Stimulated activated naive B cell treated with anti-CD40 and anti-IgM and Interleukin-4, amounts not matched to agents 10 μg/mL and 1 μg/mL and 100 μg/mL, for 72 hours (primary cell): Measurements from ENCODE around the gene KIFC3.
"Not testable (repeated sequence)": the region's sequence is repeated elsewhere in the genome, so short reads cannot be mapped to it uniquely, and the experiment has no call there.

Experiments
- ATAC-seq, 2 donors: fragments of 150-1000 bp; cut with Tn5 transposase; replicated peaks; 2 replicates each; pipeline ENCODE4 v1.10.0; 2021; ENCODE audit warnings: moderate library complexity in 1 of 2
- DNase-seq: peaks from one replicate; pipeline ENCODE4 v3.0.0; 2021
- H3K27ac Mint-ChIP-seq: one replicate; pipeline ENCODE4 v1.8.0; 2022; ENCODE audit warnings: mild to moderate bottlenecking, mixed read lengths
- H3K27me3 Mint-ChIP-seq, 2 donors: one replicate each; pipeline ENCODE4 v1.8.0; 2022; ENCODE audit warnings: mixed read lengths in 2 of 2
- H3K36me3 Mint-ChIP-seq, 2 donors: one replicate each; pipeline ENCODE4 v1.8.0; 2022; ENCODE audit warnings: mixed read lengths in 2 of 2, mild to moderate bottlenecking in 1 of 2
- H3K4me1 Mint-ChIP-seq, 2 donors: one replicate each; pipeline ENCODE4 v1.8.0; 2022; ENCODE audit warnings: mixed read lengths in 2 of 2, mild to moderate bottlenecking in 1 of 2
- H3K4me3 Mint-ChIP-seq, 2 donors: one replicate each; pipeline ENCODE4 v1.8.0; 2022; ENCODE audit warnings: mild to moderate bottlenecking in 2 of 2, mixed read lengths in 2 of 2, moderate library complexity in 1 of 2
- H3K9me3 Mint-ChIP-seq, 2 donors: one replicate each; pipeline ENCODE4 v1.8.0; 2022; ENCODE audit warnings: mixed read lengths in 2 of 2, mild to moderate bottlenecking in 1 of 2

KIFC3 gene

DNA sequence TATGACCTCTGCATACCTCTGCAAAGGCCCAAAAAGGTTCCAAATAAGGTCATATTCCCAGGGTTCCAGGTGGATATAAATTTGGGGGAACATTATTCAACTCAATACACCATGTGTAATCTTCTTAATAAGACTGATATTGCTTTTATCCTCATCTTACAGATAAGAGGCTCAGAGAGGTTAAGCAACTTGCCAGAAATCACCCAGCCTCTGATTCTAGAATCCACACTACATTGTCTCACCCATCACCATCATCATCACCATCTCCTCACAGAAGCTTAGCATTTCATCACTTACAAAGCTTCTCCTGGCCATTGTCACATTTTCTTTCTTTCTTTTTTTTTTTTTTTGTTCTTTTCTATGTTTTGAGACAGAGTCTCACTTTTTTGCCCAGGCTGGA lies 15.4 kb upstream of the KIFC3 start:
- Mint-ChIP-seq H3K27me3 (peaks cover 22 to 38% of the 10 kb centered on the region in 2 donors), H3K4me1 (no peaks in the 10 kb centered on the region), H3K4me3 (no peak overlapping the region), H3K36me3 (no peaks in the 10 kb centered on the region), H3K27ac (no peak overlapping the region), H3K9me3 (no peaks in the 10 kb centered on the region)
- ATAC-seq (no peak), DNase-seq (no peak)

DNA sequence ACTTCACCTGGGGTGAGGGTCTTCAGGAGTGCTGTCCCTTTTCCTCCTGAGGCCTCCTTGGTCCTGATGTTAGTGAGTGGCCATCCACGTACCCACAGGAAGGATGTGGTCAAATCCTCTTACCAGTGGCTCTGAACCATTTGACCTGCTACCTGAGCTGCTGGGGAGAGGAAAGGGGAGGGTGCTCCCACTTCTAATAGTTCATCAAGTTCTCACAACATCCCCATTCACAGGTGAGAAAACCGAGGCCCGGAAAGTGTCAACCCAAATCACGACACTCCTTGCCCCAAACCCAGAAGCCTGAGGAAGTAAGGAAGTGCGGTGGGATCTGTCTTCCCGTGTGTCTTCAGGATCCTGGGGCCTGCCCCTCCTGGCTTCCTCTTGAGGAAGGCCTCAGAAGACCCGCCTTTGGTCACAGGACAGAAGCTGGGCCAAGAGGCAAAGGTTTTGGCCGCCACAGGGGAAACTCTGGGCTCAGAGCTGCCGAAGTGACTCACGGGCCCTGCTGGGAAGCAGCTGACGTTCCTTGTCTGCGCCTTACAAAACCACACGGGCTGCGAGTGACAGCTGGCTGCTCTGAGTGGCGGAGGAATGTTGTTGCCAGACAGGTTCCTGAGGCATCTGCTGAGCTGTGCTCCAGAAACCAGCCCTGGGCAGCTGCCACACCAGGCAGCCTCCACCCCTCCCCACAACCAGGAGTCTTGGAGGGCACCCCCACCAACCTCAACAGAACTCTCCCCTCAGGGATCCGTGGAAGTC lies 13.9 kb upstream of the KIFC3 start:
- ATAC-seq (peak; percentile 65 to 80), DNase-seq (no peak)
- Mint-ChIP-seq H3K36me3 (no peaks in the 10 kb centered on the region), H3K4me1 (no peaks in the 10 kb centered on the region), H3K4me3 (no peak overlapping the region), H3K9me3 (no peaks in the 10 kb centered on the region), H3K27me3 (peaks cover 25 to 38% of the 10 kb centered on the region in 2 donors), H3K27ac (no peak overlapping the region)

DNA sequence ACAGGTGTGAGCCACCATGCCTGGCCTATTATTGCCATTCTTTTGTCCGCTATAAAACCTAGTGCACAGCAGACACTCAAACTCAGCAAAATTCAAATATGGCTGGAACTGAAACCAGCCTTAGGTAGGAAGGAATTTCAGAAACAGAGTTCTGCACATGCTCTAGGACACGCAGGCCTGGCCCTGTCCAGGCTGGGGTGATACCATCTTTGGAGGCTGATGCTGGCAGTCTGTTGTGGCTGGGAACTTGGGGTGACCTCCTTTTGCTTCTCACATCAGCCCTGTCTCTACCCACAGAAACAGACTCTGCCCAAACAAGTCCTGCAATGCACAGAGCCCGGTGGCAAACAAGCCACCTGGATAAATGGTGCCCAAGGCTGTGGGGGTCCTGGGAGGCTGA lies 12.6 kb upstream of the KIFC3 start:
- no peak overlapping the region for H3K4me3 Mint-ChIP-seq
- no peak for DNase-seq
- no peaks in the 10 kb centered on the region for H3K36me3 Mint-ChIP-seq
- H3K27ac Mint-ChIP-seq: no peak overlapping the region
- ATAC-seq: no peak
- peaks cover 8% of the 10 kb centered on the region in 2 donors for H3K4me1 Mint-ChIP-seq
- no peaks in the 10 kb centered on the region for H3K9me3 Mint-ChIP-seq
- H3K27me3 Mint-ChIP-seq: peaks cover 32 to 40% of the 10 kb centered on the region in 2 donors

DNA sequence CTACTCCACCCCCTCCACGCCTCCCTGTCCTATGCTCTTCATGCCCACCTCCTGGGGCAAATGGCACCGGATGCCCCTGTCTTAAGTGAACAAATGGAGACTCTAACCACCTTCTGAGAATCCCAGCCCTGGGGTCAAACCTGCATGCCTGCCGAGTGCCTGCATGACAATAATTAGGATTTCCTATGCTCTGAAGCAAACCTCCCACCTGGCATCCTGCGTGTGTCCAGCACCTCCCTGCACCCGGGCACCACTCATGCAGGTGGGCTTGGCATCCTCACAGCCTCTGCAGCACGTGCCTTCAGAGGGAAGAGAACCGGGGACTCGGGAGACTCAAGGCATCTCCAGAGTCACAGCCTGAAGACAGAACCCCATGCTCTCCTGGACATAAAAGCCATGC lies 11.2 kb upstream of the KIFC3 start:
- DNase-seq (no peak), ATAC-seq (no peak)
- Mint-ChIP-seq H3K4me1 (peaks cover 8 to 15% of the 10 kb centered on the region in 2 donors), H3K36me3 (no peaks in the 10 kb centered on the region), H3K27ac (peak overlapping the region; percentile 56), H3K9me3 (no peaks in the 10 kb centered on the region), H3K4me3 (no peak overlapping the region), H3K27me3 (peaks cover 41 to 43% of the 10 kb centered on the region in 2 donors)

DNA sequence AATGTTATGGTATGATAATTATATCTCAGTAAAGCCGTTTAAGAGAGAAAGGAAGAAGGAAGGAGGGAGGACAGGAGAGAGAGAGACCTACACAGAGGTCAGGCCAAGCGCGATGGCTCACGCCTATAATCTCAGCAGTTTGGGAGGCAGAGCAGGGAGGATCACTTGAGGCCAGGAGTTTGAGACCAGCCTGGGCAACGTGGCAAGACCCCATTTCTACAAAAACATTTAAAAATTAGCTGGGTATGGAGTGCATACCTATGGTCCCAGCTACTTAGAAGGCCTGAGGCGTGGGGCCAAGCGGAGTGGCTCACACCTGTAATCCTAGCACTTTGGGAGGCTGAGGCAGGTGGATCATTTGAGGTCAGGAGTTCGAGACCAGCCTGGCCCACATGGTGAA lies 9.0 kb upstream of the KIFC3 start:
- not testable (repeated sequence) for H3K9me3 Mint-ChIP-seq, H3K4me3 Mint-ChIP-seq, DNase-seq, H3K36me3 Mint-ChIP-seq, H3K27ac Mint-ChIP-seq, ATAC-seq
- Mint-ChIP-seq H3K27me3 (peaks cover 53 to 58% of the 10 kb centered on the region in 2 donors), H3K4me1 (peaks cover 11 to 21% of the 10 kb centered on the region in 2 donors)

DNA sequence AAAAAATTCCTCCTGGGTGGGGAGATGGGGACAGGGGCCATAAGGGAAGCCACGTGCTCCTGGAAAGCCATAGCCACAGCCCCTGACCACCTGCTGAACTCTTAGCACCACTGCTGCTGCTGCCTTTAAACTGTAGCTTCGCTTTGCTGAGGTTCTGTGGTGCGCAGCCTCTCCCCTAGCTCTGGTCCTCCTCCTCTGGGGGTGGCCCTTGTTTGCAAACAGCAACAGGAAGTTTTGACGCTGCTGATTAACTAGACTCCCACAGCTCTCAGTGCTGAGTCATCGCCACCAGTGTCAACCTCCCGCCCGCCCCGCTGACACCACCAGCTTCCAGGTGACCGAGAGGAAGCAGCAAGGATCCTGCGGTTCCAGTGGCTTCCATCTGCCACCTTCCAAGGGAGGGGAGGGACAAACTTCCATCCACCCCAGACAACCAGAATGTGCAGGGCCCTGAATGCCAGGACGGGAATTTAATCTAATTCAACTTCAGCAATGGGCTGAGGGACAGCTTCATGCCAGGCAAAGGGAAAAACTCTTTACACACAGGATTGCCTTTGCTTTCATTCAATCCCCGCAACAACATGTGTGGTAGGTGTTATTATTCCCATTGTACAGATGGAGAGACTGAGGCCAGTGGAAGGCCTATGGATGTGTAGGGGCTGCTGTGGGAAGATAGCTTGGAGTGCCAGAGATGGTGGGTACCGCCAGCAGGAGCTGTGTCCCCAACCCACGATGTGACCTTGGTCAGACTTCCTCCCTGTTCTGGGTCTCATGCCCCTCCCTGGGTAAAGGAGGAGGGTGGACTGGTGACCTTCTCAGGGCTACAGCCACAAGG lies 8.1 kb upstream of the KIFC3 start:
- Mint-ChIP-seq H3K36me3 (no peaks in the 10 kb centered on the region), H3K27me3 (peaks cover 57 to 62% of the 10 kb centered on the region in 2 donors), H3K4me1 (peaks cover 11 to 21% of the 10 kb centered on the region in 2 donors), H3K27ac (peak overlapping the region; percentile 59), H3K9me3 (no peaks in the 10 kb centered on the region), H3K4me3 (no peak overlapping the region)
- ATAC-seq: peak; percentile 92 to 93
- DNase-seq: peak; percentile 44

DNA sequence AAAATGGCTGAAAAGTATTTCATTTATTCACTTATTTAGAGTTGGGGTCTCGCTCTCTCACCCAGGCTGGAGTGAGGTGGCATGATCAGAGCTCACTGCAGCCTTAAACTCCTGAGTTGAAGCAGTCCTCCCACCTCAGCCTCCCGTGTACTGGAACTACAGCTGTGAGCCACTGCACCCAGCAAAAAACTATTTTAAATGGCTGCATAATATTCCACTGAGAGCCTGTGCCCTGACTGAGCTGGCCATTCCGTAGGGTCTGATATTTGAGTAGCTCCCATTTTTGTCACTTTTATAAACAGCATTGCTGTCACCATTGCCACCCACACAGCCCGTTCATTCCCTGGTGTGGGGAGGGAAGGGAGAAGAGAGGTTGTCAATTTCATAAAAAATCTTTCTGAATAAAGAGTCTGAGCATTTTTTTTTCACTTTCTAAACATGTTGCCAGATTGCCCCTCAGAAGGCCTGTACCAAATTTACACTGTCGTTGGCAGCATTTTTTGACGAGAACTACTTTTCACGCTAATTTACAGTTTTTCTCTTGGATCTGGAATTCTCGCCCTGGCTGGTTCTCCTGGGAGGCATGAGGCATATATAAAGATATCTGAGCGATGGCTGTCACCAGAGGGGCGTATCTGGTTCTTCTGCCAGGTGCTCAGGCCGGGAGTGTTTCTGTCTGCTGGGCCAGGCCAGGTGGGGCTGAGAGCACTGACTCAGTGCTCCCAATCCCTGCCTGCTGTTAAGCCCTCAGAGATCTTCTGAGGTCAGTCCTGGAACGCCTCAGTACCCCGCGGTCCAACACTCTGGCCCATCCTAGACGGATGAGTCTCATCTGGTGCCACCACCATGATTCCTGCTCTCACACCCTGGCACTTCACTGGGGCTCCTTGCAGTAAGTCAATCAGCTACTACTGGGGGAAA lies 7.2 kb upstream of the KIFC3 start:
- Mint-ChIP-seq H3K27ac (peak overlapping the region; percentile 59), H3K27me3 (peaks cover 53 to 62% of the 10 kb centered on the region in 2 donors)

DNA sequence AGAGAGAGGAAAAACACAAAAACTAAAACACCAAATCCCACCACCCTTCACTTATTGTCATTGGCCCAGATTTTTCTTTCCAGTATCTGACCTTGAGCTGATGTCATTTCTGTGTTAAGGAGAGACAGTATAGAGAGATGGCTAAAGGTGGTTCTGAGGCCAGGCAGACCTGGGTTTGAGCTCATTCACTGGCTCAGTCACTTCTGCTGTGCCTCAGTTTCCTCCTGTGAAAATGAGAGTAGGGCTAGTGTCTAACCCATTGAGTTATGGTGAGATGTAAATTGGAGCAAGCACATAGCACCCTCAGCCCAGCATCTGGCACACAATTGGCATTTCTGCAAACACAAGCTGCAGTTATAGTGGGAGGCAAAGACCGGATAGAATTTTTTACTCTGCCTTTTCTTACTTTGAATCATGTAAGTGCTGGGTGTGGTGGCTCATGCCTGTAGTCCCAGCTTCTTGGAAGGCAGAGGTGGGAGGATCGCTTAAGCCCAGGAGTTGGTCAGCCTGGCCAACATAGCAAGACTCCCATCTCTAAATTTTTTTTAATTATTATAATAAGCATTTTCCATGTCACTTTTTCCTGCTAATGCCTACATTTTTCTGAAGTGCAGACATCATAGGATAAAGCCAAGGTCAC lies 6.4 kb upstream of the KIFC3 start:
- no peak for ATAC-seq
- no peak overlapping the region for H3K27ac Mint-ChIP-seq
- no peak for DNase-seq
- H3K4me1 Mint-ChIP-seq: peaks cover 11 to 21% of the 10 kb centered on the region in 2 donors
- H3K9me3 Mint-ChIP-seq: no peaks in the 10 kb centered on the region
- no peaks in the 10 kb centered on the region for H3K36me3 Mint-ChIP-seq
- no peak overlapping the region for H3K4me3 Mint-ChIP-seq
- H3K27me3 Mint-ChIP-seq: peaks cover 48 to 64% of the 10 kb centered on the region in 2 donors

More for the DNA sequence above, 7.2 kb upstream of the KIFC3 start:
- no peak overlapping the region for H3K4me3 Mint-ChIP-seq
- H3K4me1 Mint-ChIP-seq: peaks cover 11 to 21% of the 10 kb centered on the region in 2 donors
- no peaks in the 10 kb centered on the region for H3K36me3 Mint-ChIP-seq
- DNase-seq: no peak
- no peaks in the 10 kb centered on the region for H3K9me3 Mint-ChIP-seq
- ATAC-seq: peak in 1 of 2 donors; percentile 2

DNA sequence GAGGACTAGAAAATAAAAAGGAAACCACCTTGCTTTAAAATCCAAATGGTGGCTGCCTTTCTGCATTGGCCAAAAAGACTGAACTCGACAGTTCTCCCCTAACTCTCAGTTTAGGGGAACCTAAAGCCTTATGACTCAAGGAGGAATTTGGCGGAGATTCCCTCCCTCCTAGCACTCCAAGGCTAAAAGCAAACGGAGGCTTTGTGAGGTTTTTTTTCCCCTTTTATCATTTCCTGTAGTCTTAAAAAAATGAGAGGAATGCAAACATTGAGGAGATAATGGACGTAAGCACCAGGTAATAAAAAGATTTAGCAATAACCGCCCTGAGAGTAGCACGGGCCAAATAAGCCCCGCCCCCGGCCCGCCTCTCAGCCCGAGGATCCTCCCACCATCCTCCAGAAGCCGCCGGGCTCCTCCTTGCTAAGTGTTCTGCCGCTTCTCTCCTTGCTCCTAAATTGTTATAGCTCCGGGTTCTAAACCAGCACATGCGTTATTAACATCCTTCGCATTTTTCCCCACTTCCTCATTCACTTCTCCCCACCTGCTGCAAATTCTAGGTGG lies 5.8 kb upstream of the KIFC3 start:
- DNase-seq (no peak), ATAC-seq (peak; percentile 69 to 70)
- Mint-ChIP-seq H3K9me3 (no peaks in the 10 kb centered on the region), H3K27ac (no peak overlapping the region), H3K36me3 (no peaks in the 10 kb centered on the region), H3K4me3 (no peak overlapping the region), H3K4me1 (peaks cover 11 to 21% of the 10 kb centered on the region in 2 donors), H3K27me3 (peaks cover 48 to 60% of the 10 kb centered on the region in 2 donors)

DNA sequence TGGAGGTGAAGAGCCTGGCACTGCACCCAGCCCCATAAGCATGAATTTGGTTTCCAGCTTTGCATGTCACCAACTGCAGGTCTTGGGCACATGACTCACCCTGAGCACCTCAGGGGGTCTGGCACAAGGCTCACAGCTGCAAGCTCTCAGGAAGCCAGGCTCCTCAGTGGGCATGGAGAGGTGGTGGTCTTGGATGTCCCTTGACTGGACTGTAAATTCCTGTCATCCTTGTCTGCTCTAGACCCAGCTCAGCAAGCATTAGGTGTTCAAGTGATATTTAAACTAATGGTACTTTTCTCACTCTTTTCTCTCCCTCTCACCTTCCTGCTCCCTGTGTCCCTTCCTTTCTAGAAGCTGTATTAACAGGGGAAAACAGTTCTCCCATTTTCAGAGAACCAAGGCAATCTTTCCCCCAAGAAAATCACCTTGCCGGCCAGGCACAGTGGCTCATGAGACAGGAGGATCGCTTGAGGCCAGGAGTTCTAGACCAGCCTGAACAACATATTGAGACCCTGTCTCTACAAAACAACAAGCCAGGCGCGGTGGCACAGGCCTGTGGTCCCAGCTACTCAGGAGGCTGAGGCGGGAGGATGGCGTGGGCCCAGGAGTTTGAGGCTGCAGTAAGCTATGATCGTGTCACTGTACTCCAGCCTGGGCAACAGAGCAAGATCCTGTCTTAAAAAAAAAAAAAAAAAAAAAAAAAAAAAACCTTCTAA lies 5.1 kb upstream of the KIFC3 start:
- Mint-ChIP-seq H3K27ac (no peak overlapping the region), H3K36me3 (peaks cover 0 to 3% of the 10 kb centered on the region in 2 donors), H3K4me1 (peaks cover 17 to 28% of the 10 kb centered on the region in 2 donors), H3K9me3 (no peaks in the 10 kb centered on the region), H3K27me3 (peaks cover 49 to 64% of the 10 kb centered on the region in 2 donors), H3K4me3 (no peak overlapping the region)
- no peak for DNase-seq
- no peak for ATAC-seq

DNA sequence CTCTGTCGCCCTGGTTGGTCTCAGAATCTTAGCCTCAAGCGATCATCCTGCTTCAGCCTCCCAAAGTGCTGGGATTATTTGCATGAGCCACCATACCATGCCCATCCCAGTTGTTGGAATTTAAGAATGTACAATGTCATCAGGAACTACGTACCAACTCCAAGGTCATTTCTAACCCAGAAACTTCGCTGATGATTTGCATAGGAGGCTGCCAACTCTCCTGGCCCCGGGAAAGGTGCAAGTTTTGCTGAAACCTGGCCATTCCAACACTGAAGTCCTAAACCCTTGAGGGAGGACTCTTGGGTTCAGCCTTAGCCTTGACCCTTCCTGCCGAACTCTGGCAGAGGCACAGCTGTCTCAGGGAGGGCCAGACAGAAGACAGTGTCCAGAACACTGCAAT lies 2.9 kb upstream of the KIFC3 start:
- H3K4me3 Mint-ChIP-seq: no peak overlapping the region
- no peak overlapping the region for H3K27ac Mint-ChIP-seq
- DNase-seq: no peak
- H3K27me3 Mint-ChIP-seq: peaks cover 46 to 59% of the 10 kb centered on the region in 2 donors
- H3K4me1 Mint-ChIP-seq: peaks cover 22 to 40% of the 10 kb centered on the region in 2 donors
- ATAC-seq: no peak
- H3K36me3 Mint-ChIP-seq: peaks cover 0 to 3% of the 10 kb centered on the region in 2 donors
- H3K9me3 Mint-ChIP-seq: no peaks in the 10 kb centered on the region

DNA sequence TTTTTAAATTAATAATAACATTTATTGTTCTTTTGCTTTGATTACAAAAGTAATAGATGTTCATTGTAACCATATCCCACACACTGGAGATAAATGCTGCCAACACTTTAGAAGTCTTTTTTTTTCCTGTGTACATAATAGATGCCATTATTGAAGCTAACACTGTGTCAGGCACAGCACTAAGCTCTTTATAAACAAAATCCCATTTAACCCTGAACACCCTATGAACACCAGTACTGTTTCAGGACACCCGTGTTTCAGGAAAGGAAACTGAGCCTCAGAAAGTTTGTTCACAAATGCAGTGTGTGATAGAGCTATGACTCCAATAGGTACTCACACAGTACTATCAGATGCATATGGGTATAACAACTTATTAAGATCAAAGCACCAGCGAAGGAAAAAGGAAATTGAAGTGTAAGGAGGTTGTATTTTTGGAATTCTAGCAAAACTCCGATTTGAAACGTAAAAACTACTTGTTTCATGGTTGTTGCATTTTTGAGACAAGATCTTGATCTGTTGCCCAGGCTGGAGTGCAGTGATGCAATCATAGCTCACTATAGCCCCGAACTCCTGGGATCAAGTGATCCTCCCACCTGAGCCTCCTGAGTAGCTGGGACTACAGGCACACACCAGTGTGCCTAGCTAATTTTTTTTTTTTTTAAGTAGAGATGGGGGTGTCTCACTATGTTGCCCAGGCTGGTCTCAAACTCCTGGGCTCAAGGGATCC lies 2.0 kb upstream of the KIFC3 start:
- ATAC-seq: no peak
- no peak overlapping the region for H3K4me3 Mint-ChIP-seq

More for the DNA sequence above, 2.0 kb upstream of the KIFC3 start:
- Mint-ChIP-seq H3K27ac (no peak overlapping the region), H3K36me3 (peaks cover 0 to 3% of the 10 kb centered on the region in 2 donors), H3K4me1 (peaks cover 25 to 41% of the 10 kb centered on the region in 2 donors), H3K27me3 (peaks cover 53 to 59% of the 10 kb centered on the region in 2 donors), H3K9me3 (no peaks in the 10 kb centered on the region)
- no peak for DNase-seq
